Suppressor macrophage treated with lipopolysaccharide for 1 hour (primary cell): ENCODE results near the gene PAX8.
A peak's percentile ranks its signal among the peaks of the same experiment; 100 is the strongest.

Experiments used
- DNase-seq, 3 donors: peaks; one replicate each; pipeline ENCODE4 v3.0.0-alpha.2; 2020 to 2022

Gene PAX8

DNA sequence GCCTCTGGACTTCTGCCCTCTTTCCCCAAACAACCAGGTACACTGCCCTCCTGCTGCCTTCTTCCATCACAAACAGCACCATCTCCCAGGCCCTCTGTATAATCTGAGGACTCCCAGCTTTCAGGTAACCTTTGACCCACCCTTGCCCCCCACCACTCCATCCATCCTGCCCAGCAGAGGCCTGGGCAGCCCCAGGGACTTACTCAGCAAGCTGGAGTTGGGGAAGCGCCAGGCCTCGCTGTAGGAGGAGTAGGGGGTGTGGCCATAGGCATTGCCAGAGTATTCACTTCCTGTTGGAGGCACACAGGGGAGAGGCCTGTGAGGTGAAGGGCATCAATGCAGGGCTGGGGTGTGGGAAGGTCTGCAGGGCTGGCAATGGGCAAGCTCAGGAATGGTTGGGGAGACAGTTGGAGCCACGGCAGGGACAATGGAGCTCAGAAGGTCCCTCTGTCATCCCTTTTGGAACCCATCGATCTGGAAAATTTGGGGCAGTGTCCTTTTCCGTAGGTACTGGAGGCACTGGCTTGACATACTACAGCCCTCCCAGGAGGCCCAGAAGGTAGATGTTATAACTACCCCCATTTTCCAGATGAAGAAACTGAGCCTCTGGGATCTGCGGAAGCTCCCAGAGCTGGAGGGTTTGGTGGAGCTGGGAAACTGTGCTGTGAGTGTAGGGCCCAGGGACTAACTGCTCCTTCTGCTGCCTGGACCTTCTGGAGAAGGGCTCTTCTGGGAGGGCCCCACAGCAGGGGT is 58.7 kb downstream of the PAX8 start:
- peak; percentile 84 to 92 (median 91) for DNase-seq

- DNase-seq = no peak
Observed at GRCh38 chr2:113219525-113219888, 59.2 kb downstream of the PAX8 start.

- no peak for DNase-seq
Observed at GRCh38 chr2:113219092-113219441, 59.7 kb downstream of the PAX8 start.

GRCh38 chr2:113218283-113219091 is 60.2 kb downstream of the PAX8 start:
- peak; percentile 94 to 98 (median 95) for DNase-seq

GRCh38 chr2:113217455-113218282 is 61.1 kb downstream of the PAX8 start:
- no peak for DNase-seq

- no peak for DNase-seq
Observed at GRCh38 chr2:113216891-113217454, 61.7 kb downstream of the PAX8 start.

- DNase-seq = no peak
Observed at GRCh38 chr2:113216321-113216720, 62.4 kb downstream of the PAX8 start.

DNA sequence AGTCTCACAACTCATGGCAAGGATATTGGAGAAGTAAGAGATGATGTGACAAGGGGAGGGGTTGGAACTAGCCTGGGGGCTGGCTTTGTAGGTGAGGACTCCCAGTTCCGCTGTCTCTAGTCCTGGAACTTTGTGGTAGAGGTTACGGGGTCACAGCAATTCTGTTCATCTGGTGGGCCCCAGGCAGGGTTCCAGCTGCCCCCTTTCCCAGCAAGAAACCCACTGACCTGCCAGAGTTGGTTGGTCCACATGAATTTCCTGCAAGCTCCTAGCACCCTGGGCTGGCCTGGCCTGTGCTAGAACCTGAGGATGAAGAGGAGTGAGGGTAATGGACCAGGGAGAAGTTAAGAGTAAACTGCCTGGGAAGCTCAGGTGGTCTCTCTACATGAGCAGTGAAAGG is 63.7 kb downstream of the PAX8 start:
- no peak for DNase-seq

DNA sequence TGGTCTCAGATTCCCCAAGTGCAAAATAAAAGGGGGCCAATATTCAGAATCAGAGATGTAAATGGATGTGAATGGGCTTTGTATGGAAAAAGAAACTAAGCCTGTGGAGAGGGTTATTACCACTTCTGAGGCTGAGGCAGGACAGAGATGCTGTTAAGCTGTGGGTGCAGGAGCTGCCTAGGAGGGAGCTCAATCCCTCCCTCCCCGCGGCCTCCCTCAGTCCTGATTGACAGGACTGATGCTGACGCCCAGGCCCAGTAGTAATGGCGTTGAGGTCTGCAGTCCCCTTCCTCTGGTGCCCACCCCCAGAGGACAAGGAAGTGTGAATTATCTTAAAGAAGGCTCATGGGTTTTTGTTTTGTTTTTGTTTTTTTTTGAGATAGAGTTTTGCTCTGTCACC is 64.6 kb downstream of the PAX8 start:
- no peak for DNase-seq

- no peak for DNase-seq
Observed at GRCh38 chr2:113213061-113213930, 65.4 kb downstream of the PAX8 start.

DNA sequence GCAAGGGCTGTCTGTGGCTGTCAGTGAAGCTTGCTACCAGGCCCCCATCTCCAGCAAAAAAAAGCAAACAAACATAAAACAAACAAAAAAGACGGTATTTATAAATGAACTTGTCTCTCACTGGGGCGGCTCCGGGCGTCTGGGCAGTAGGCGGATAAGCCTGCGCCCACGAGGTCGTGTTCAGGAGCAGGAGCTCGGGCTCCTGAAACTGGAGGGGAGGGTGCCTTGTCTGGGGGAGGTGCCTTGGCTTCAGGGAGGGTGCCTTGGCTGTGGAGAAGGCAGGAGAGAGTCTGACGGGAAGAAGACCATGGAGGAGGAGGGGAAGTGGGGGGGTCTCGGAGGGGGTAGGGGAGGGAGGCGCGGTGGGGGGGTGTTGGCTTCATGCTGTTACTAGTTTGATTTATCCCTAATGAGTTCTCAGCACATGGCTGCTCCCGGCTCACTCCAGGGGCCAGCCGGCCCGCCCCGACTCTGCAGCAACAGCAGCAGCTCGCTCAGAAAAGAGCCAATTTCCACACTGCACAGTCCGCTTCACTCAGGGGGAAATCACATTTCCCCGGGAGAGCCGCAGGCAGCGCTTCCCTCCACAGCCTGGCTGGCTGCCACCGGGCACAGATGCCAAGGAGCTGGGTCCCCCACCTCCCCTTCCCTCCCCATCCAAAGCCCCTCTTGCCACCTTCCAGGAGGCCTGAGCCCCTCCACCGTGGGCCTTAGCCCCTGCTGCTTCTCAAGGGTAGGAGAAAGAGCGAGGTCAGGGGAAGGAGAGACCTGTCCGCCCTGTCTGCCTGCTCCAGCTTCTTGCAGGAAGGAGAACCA is 66.3 kb downstream of the PAX8 start:
- DNase-seq = peak; percentile 50 to 67 (median 51)

DNA sequence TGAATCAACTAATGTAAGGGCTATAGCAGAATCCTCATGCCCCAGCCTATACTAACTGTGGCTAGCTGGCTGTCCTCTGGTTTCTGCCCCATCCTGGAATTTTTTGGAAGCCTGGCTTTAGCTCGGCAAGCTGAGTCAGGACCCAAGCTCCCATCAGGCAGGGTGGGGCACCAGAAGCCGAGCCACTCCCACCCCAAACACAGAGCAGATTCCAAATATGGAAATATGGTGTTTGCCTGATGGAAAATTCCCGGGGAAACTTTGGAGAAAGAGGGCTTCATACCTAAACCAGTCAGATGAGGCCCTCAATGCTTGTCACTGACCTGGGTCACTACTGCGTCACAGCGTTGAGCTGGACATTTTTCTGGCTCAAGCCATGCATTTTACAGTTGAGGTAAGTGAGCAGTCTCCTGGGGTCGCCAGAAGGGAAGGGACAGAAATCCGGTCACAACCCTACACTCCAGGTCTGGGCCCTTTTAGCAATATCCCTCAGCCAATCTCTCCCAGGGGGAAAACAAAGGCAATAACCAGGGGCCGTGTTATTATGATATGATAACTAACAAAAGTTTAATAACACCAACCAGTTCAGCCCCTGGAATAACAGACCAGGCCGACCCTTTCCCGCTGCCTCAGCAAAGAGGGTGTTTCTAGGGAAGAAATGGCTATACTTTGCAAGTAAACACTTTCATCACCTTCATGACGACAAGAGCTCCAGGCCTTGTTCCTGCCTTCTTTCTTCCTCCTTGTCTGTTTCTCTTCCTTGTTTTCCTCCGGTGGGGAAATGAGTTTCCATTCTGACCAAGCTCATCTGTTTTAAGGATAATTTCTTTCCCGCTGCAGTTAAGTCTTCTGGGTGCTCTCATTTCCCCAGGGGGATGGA is 67.3 kb downstream of the PAX8 start:
- DNase-seq = peak; percentile 66 to 74 (median 73)

GRCh38 chr2:113209646-113210171 is 69.0 kb downstream of the PAX8 start:
- DNase-seq = no peak

- no peak for DNase-seq
Observed at GRCh38 chr2:113209011-113209645, 69.6 kb downstream of the PAX8 start.

GRCh38 chr2:113208396-113208795 is 70.3 kb downstream of the PAX8 start:
- DNase-seq = no peak

DNA sequence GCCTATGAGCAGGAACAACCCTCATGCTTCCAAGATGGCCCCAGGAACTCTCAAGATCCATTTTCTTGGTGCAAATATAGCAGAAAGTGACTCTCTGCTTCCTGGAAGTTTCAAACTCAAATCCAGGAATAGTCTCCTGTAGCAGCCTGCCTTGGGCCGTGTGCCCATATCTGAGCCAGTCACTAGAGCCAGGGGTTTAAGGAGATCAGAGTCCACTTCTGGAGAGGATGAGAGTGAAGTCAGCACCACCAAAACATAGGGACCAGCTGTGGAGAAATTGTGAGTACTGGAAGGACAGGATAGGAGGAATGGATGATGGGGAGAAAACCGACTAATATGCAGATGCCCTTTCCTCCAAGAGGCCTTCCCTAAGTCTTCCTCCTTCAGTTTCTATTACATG is 71.7 kb downstream of the PAX8 start:
- DNase-seq = no peak

DNA sequence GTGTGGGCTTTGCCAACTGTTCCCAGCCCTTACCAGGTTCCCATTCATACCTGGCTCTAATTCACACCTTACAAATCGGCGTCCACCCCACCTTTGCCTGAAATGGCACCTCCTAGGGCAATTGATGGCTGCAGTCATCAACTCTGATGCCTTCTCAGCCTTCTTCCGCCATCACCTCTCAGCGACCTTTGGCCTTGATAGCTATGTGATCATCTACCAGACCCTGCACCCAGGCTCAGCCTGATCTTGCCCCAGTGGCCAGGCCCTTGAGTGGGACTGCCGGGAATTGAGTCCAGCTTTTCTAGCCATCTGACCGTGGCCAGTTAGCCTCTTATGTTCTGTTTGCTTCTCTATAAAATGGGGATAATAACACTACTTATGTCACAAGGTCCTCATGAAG is 72.5 kb downstream of the PAX8 start:
- DNase-seq = no peak

- peak; percentile 76 to 79 (median 77) for DNase-seq
Observed at GRCh38 chr2:113203901-113204519, 74.7 kb downstream of the PAX8 start.

- DNase-seq = peak in 2 of 3 donors; percentile 34 to 44
Observed at GRCh38 chr2:113203217-113203530, 75.5 kb downstream of the PAX8 start.
